Measurements from ENCODE around the gene CEP350.

CEP350 gene

DNA sequence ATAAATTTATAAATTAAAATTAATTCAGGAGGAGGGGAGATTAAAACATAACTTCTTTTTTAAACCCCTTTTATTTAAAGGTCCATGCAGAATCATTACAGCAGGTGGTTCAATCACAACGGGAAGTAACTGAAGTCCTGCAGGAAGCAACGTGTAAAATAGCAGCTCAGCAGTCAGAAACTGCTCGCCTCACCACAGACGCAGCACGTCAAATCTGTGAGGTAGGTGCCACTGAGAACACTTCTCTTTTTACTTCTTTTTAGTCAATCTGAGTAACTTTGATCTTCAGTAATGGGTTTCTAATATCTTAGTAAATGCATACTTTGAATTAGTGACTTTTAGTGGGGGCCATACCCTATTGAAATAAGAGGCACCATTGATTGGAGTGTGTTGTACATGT is 87.0 kb downstream of the CEP350 start:
- Histone ChIP-seq H3K4me3 (ENCODE audit: low read depth in 1 of 2, low read length in 2 of 2) (no peak overlapping the region), H3K27ac (ENCODE audit: low read length) (no peak overlapping the region), H3K36me3 (ENCODE audit: control insufficient read depth in 1 of 2, insufficient read depth in 2 of 2, low read length in 2 of 2) (peaks cover 44 to 45% of the 10 kb centered on the region in 2 donors)

DNA sequence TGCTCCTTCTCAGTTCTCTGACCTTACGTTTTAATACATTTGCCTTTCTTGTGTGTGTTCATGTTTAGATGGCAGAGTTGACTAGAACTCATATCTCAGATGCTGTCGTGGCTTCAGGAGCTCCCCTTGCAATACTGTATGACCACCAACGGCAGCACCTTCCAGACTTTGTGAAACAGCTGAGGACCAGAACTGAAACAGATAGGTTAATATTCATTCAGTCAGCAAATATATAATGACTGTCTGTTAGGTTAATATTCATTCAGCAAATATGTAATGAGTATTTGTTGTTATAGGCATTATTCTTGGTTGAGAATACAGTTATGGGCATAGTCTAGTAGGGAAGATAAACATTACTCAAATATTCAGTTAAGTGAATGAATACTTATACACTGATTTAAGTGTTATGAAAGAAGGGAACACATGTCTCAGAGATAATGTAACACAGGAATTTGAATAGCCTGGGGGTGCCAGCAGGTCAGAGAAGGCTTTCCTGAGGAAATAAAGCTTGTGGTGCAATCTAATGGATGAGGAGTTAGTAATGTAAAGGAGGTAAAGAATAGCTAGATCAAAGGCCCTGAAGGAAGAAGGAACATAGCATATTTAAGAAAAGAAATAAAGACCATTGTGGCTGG is 88.5 kb downstream of the CEP350 start:
- Histone ChIP-seq H3K4me3 (ENCODE audit: low read depth in 1 of 2, low read length in 2 of 2) (no peak overlapping the region), H3K4me1 (ENCODE audit: control insufficient read depth in 1 of 2, insufficient read depth in 2 of 2, low read length in 2 of 2) (no peaks in the 10 kb centered on the region), H3K27me3 (ENCODE audit: low read depth, low read length) (no peaks in the 10 kb centered on the region), H3K9me3 (ENCODE audit: control insufficient read depth in 1 of 2, low read length in 2 of 2) (no peaks in the 10 kb centered on the region), H3K27ac (ENCODE audit: low read length) (no peak overlapping the region), H3K36me3 (ENCODE audit: control insufficient read depth in 1 of 2, insufficient read depth in 2 of 2, low read length in 2 of 2) (peaks cover 46 to 48% of the 10 kb centered on the region in 2 donors)

More for the DNA sequence above, 87.0 kb downstream of the CEP350 start:
- Histone ChIP-seq H3K9me3 (ENCODE audit: control insufficient read depth in 1 of 2, low read length in 2 of 2) (no peaks in the 10 kb centered on the region), H3K4me1 (ENCODE audit: control insufficient read depth in 1 of 2, insufficient read depth in 2 of 2, low read length in 2 of 2) (no peaks in the 10 kb centered on the region), H3K27me3 (ENCODE audit: low read depth, low read length) (no peaks in the 10 kb centered on the region)

DNA sequence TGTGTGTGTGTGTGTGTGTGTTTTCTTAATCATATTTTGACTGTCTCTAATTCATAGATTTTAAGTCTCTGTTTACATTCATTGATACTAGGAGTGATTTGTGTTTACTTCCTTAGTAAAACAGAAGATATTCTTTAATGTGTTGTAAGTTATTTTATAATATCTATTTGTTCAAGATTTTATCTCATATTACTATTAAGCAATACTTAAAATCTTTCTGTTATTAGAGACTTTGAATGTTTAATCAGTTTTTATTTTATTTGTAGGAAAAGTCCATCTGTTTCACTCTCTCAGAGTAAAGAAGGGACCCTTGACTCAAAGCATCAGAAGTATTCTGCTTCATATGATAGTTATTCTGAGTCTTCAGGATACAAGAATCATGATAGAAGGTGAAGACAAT is 89.2 kb downstream of the CEP350 start:
- no peaks in the 10 kb centered on the region for H3K4me1 ChIP-seq (ENCODE audit: control insufficient read depth in 1 of 2, insufficient read depth in 2 of 2, low read length in 2 of 2)
- H3K9me3 ChIP-seq (ENCODE audit: control insufficient read depth in 1 of 2, low read length in 2 of 2): no peaks in the 10 kb centered on the region
- H3K36me3 ChIP-seq (ENCODE audit: control insufficient read depth in 1 of 2, insufficient read depth in 2 of 2, low read length in 2 of 2): peaks cover 47 to 55% of the 10 kb centered on the region in 2 donors
- no peak overlapping the region for H3K4me3 ChIP-seq (ENCODE audit: low read depth in 1 of 2, low read length in 2 of 2)
- no peak overlapping the region for H3K27ac ChIP-seq (ENCODE audit: low read length)
- H3K27me3 ChIP-seq (ENCODE audit: low read depth, low read length): no peaks in the 10 kb centered on the region

DNA sequence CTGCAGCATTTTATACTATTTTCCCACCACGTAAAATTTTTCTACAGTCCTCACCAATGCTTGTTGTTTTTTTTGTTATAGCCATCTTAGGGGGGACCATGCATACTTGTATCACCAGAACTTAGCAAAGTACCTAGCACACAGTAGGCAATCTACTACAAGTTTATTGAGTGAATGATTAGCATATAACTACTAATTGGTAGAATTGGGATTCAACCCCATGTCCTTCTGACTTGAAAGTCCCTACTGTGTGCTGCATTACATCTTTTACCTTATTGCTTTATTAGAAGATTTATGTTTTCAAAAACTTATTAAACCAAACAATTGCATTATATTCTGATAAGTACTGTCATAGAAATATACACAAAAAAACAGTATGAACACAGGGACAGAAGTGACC is 92.1 kb downstream of the CEP350 start:
- H3K27me3 ChIP-seq (ENCODE audit: low read depth, low read length): no peaks in the 10 kb centered on the region
- peaks cover 58 to 69% of the 10 kb centered on the region in 2 donors for H3K36me3 ChIP-seq (ENCODE audit: control insufficient read depth in 1 of 2, insufficient read depth in 2 of 2, low read length in 2 of 2)
- no peaks in the 10 kb centered on the region for H3K9me3 ChIP-seq (ENCODE audit: control insufficient read depth in 1 of 2, low read length in 2 of 2)
- H3K4me1 ChIP-seq (ENCODE audit: control insufficient read depth in 1 of 2, insufficient read depth in 2 of 2, low read length in 2 of 2): no peaks in the 10 kb centered on the region
- H3K4me3 ChIP-seq (ENCODE audit: low read depth in 1 of 2, low read length in 2 of 2): no peak overlapping the region
- no peak overlapping the region for H3K27ac ChIP-seq (ENCODE audit: low read length)

DNA sequence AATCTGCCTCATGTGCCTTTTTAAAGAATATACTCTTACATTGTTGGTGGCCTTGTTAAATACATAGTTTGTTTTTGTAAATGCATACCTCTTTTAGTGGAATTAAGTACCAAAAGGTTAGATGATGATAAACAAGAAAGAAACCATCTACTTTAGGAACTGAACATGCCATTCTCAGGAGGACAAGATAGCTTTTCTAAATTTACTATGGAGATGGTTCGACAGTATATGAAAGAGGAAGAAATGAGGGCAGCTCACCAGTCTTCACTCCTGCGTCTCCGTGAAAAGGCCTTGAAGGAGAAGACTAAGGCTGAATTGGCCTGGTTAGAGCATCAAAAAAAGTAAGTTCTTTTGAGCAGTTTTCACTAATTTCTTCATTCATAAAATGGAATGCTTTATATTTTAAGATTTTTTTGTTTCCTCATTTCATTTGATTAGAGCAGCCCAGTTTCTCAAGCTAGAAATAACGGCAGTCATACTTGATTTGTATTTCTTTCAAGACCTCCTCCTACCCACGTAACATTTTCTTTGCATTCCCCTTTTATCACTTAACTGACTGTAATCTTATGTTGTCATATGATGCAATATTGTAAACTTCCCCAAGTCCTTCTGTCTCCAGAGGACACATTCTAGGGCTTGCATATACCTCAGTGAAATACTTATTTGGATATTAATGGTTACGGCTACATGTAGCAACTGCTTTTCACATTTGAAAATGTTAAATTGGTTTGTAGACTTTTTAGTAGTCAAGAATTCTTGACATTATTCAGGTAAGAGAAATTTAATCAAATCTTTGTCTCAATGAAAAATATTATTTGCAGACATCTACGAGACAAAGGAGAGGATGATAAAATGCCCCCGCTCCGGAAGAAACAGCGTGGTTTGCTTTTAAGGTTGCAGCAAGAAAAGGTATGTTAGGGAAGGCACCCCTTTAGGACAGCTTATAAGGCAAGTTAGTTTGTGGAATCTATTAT is 99.3 kb downstream of the CEP350 start:
- no peak overlapping the region for H3K4me3 ChIP-seq (ENCODE audit: low read depth in 1 of 2, low read length in 2 of 2)
- no peaks in the 10 kb centered on the region for H3K4me1 ChIP-seq (ENCODE audit: control insufficient read depth in 1 of 2, insufficient read depth in 2 of 2, low read length in 2 of 2)
- H3K9me3 ChIP-seq (ENCODE audit: control insufficient read depth in 1 of 2, low read length in 2 of 2): no peaks in the 10 kb centered on the region
- H3K27ac ChIP-seq (ENCODE audit: low read length): no peak overlapping the region
- no peaks in the 10 kb centered on the region for H3K27me3 ChIP-seq (ENCODE audit: low read depth, low read length)
- peaks cover 46 to 51% of the 10 kb centered on the region in 2 donors for H3K36me3 ChIP-seq (ENCODE audit: control insufficient read depth in 1 of 2, insufficient read depth in 2 of 2, low read length in 2 of 2)

DNA sequence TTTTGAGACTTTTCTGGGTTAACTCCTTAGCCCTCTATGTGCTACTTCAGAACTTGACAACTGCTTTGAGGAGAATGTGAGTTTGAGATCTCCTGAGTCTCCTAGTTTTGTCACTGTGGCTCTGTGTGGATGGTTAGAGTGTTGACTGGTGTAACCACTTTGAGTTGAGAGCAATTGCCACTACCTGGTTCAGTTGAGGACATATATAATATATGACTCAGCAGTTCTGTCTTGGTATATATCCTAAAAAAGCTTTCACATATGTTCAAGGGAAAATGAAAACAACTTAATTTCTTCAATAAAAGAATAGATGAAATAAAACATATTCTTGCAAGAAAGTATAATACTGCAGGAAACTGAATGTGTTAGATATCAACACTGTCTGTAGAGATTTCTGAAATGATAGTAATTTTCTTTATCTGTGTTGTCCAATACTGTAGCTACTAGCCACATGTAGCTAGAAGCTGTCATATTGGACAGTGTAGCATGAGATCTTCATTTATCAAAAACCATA is 103.3 kb downstream of the CEP350 start:
- Histone ChIP-seq H3K27me3 (ENCODE audit: low read depth, low read length) (no peaks in the 10 kb centered on the region), H3K4me3 (ENCODE audit: low read depth in 1 of 2, low read length in 2 of 2) (no peak overlapping the region), H3K36me3 (ENCODE audit: control insufficient read depth in 1 of 2, insufficient read depth in 2 of 2, low read length in 2 of 2) (peaks cover 35 to 42% of the 10 kb centered on the region in 2 donors), H3K4me1 (ENCODE audit: control insufficient read depth in 1 of 2, insufficient read depth in 2 of 2, low read length in 2 of 2) (no peaks in the 10 kb centered on the region), H3K9me3 (ENCODE audit: control insufficient read depth in 1 of 2, low read length in 2 of 2) (no peaks in the 10 kb centered on the region), H3K27ac (ENCODE audit: low read length) (no peak overlapping the region)

DNA sequence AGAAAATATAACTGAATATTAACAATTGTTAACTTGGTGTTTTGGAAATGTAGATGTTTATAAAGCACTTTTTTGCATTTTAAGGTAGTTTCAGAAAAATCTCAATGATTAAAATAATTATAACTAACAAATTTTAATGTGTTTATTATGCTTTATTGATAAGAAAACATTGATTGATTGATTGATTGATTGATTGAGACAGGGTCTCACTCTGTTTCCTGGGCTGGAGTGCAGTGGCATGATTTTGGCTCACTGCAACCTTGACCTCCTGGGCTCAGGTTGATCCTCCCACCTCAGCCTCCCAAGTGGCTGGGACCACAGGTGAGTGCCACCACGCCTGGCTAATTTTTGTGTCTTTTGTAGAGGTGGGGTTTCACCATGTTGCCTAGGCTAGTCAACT is 106.4 kb downstream of the CEP350 start:
- Histone ChIP-seq H3K36me3 (ENCODE audit: control insufficient read depth in 1 of 2, insufficient read depth in 2 of 2, low read length in 2 of 2) (peaks cover 45 to 47% of the 10 kb centered on the region in 2 donors), H3K4me1 (ENCODE audit: control insufficient read depth in 1 of 2, insufficient read depth in 2 of 2, low read length in 2 of 2) (no peaks in the 10 kb centered on the region), H3K27ac (ENCODE audit: low read length) (no peak overlapping the region), H3K4me3 (ENCODE audit: low read depth in 1 of 2, low read length in 2 of 2) (no peak overlapping the region), H3K27me3 (ENCODE audit: low read depth, low read length) (no peaks in the 10 kb centered on the region), H3K9me3 (ENCODE audit: control insufficient read depth in 1 of 2, low read length in 2 of 2) (no peaks in the 10 kb centered on the region)

DNA sequence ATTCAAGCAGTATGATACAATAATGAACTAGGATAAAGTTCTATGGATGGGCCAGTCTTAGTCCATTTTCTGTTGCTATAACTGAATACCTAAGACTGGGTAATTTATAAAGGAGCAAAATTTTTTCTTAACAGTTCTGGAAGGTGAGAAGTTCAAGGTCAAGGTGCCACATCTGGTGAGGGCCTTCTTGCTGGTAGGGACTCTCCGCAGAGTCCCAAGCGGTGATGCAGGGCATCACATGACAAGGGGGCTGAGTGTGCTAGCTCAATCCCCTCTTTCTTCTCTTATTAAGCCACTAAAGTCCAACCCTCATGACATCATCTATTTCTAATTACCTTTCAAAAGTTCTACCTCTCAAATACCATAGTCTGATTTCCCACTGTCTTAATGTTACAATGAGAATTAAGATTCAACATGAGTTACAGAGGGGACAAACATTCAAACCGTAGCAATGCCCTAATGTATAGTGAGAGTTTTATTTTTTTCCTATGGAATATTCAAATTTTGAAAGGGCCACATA is 107.9 kb downstream of the CEP350 start:
- no peaks in the 10 kb centered on the region for H3K4me1 ChIP-seq (ENCODE audit: control insufficient read depth in 1 of 2, insufficient read depth in 2 of 2, low read length in 2 of 2)
- H3K27me3 ChIP-seq (ENCODE audit: low read depth, low read length): no peaks in the 10 kb centered on the region
- H3K4me3 ChIP-seq (ENCODE audit: low read depth in 1 of 2, low read length in 2 of 2): no peak overlapping the region
- H3K9me3 ChIP-seq (ENCODE audit: control insufficient read depth in 1 of 2, low read length in 2 of 2): no peaks in the 10 kb centered on the region
- no peak overlapping the region for H3K27ac ChIP-seq (ENCODE audit: low read length)
- peaks cover 43 to 47% of the 10 kb centered on the region in 2 donors for H3K36me3 ChIP-seq (ENCODE audit: control insufficient read depth in 1 of 2, insufficient read depth in 2 of 2, low read length in 2 of 2)

DNA sequence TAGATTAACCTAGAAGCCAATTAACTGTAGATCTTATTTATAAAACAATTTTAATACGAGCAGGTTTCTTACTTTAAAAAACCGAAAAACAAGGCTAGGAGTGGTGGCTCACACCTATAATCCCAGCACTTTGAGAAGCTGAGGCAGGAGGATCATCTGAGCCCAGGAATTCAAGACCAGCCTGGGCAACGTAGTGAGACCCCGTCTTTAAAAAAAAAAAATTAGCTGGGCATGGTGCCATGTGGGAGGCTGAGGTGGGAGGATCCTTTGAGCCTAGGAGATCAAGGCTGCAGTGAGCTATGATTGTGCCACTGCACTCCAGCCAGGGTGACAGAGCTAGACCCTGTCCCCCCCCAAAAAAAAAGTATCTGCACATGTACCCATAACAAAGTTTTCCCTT is 110.8 kb downstream of the CEP350 start:
- no peaks in the 10 kb centered on the region for H3K27me3 ChIP-seq (ENCODE audit: low read depth, low read length)
- H3K27ac ChIP-seq (ENCODE audit: low read length): no peak overlapping the region
- H3K9me3 ChIP-seq (ENCODE audit: control insufficient read depth in 1 of 2, low read length in 2 of 2): no peaks in the 10 kb centered on the region
- no peaks in the 10 kb centered on the region for H3K4me1 ChIP-seq (ENCODE audit: control insufficient read depth in 1 of 2, insufficient read depth in 2 of 2, low read length in 2 of 2)
- H3K4me3 ChIP-seq (ENCODE audit: low read depth in 1 of 2, low read length in 2 of 2): no peak overlapping the region
- peaks cover 37 to 59% of the 10 kb centered on the region in 2 donors for H3K36me3 ChIP-seq (ENCODE audit: control insufficient read depth in 1 of 2, insufficient read depth in 2 of 2, low read length in 2 of 2)

DNA sequence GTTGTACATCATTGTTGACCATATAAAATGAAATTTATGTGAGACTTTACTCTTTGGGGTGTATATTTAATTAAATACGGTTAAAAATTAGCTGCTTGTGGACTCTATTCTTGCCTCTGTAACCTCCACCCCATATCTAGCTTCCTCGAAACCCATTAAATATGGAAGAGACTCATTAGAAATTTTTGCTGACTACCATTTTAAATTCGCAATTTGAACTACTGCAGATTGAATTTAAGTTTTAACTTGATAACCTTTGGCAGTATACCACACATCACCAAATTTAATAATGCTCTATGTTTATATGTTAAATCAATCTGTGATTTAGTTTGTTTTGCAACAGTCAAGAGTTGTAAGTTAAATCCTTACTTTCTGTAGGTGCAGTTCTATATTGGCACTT is 111.5 kb downstream of the CEP350 start:
- no peaks in the 10 kb centered on the region for H3K27me3 ChIP-seq (ENCODE audit: low read depth, low read length)
- H3K36me3 ChIP-seq (ENCODE audit: control insufficient read depth in 1 of 2, insufficient read depth in 2 of 2, low read length in 2 of 2): peaks cover 37 to 59% of the 10 kb centered on the region in 2 donors
- no peaks in the 10 kb centered on the region for H3K4me1 ChIP-seq (ENCODE audit: control insufficient read depth in 1 of 2, insufficient read depth in 2 of 2, low read length in 2 of 2)
- H3K9me3 ChIP-seq (ENCODE audit: control insufficient read depth in 1 of 2, low read length in 2 of 2): no peaks in the 10 kb centered on the region
- no peak overlapping the region for H3K27ac ChIP-seq (ENCODE audit: low read length)
- no peak overlapping the region for H3K4me3 ChIP-seq (ENCODE audit: low read depth in 1 of 2, low read length in 2 of 2)

DNA sequence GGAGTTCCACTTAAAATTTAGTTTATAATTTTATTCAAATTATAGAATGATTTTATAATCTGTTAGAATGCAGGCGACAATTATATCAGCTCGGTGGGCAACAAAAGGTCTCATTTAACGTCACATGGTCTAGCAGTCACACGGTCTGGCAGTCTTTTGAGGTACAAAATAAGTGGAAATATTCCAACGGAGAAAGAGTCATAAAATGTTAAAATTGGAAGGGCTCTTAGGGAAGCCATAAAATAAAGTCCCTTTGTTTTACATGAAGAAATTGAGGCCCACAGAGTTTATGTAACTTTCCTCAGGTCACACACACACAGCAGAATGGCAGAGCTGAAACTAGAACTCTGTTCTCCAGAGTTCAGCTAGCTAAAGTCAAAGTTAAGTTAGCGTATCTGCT is 115.7 kb downstream of the CEP350 start:
- Histone ChIP-seq H3K4me3 (ENCODE audit: low read depth in 1 of 2, low read length in 2 of 2) (no peak overlapping the region), H3K27me3 (ENCODE audit: low read depth, low read length) (no peaks in the 10 kb centered on the region), H3K36me3 (ENCODE audit: control insufficient read depth in 1 of 2, insufficient read depth in 2 of 2, low read length in 2 of 2) (peaks cover 20 to 37% of the 10 kb centered on the region in 2 donors), H3K27ac (ENCODE audit: low read length) (no peak overlapping the region), H3K4me1 (ENCODE audit: control insufficient read depth in 1 of 2, insufficient read depth in 2 of 2, low read length in 2 of 2) (no peaks in the 10 kb centered on the region), H3K9me3 (ENCODE audit: control insufficient read depth in 1 of 2, low read length in 2 of 2) (no peaks in the 10 kb centered on the region)
